ENCODE results near the gene TBC1D3B.
"Not testable (repeated sequence)": the region's sequence is repeated elsewhere in the genome, so short reads cannot be mapped to it uniquely, and the experiment has no call there.

GRCh38 chr17:36194147-36194831, 17.9 kb upstream of the TBC1D3B start:
- TF ChIP-seq, protein P1, sequence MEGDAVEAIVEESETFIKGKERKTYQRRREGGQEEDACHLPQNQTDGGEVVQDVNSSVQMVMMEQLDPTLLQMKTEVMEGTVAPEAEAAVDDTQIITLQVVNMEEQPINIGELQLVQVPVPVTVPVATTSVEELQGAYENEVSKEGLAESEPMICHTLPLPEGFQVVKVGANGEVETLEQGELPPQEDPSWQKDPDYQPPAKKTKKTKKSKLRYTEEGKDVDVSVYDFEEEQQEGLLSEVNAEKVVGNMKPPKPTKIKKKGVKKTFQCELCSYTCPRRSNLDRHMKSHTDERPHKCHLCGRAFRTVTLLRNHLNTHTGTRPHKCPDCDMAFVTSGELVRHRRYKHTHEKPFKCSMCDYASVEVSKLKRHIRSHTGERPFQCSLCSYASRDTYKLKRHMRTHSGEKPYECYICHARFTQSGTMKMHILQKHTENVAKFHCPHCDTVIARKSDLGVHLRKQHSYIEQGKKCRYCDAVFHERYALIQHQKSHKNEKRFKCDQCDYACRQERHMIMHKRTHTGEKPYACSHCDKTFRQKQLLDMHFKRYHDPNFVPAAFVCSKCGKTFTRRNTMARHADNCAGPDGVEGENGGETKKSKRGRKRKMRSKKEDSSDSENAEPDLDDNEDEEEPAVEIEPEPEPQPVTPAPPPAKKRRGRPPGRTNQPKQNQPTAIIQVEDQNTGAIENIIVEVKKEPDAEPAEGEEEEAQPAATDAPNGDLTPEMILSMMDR (IDR thresholded peaks at IDR 0.05), result not testable (repeated sequence)
- not testable (repeated sequence) for TF ChIP-seq POLR2A (IDR thresholded peaks at IDR 0.05)

All from testis (tissue), 2 donors.